Measurements from ENCODE around the gene CCDC106.
A peak's percentile ranks its signal among the peaks of the same experiment; 100 is the strongest.

Gene CCDC106

GRCh38 chr19:55605207-55605636 is 42.8 kb upstream of the CCDC106 start (continued):
- TF ChIP-seq KLF7 (tag by site-specific recombination; IDR thresholded peaks at IDR 0.05; ENCODE audit: borderline replicate concordance) (no peak), ZNF792 (tag by site-specific recombination; IDR thresholded peaks at IDR 0.05) (no peak), ZNF677 (tag by site-specific recombination; IDR thresholded peaks at IDR 0.05) (no peak), ZNF24 (tag by site-specific recombination; IDR thresholded peaks at IDR 0.05) (0 out of 2 replicates have a peak, but pooled peaks have one; percentile 8), GLI2 (tag by site-specific recombination; IDR thresholded peaks at IDR 0.05; ENCODE audit: borderline replicate concordance, low read depth) (no peak), ZNF433 (tag by site-specific recombination; IDR thresholded peaks at IDR 0.05; ENCODE audit: low read depth) (no peak), ZNF223 (tag by site-specific recombination; IDR thresholded peaks at IDR 0.05) (no peak), HOXC10 (CRISPR knock-in tag; IDR thresholded peaks at IDR 0.05) (no peak), ZNF501 (tag by site-specific recombination; IDR thresholded peaks at IDR 0.05) (no peak), KLF1 (tag by site-specific recombination; IDR thresholded peaks at IDR 0.05) (peak; percentile 25), ZBTB6 (tag by site-specific recombination; IDR thresholded peaks at IDR 0.05) (no peak), KLF10 (tag by site-specific recombination; IDR thresholded peaks at IDR 0.05) (no peak), ZNF184 (tag by site-specific recombination; IDR thresholded peaks at IDR 0.05) (no peak), ZNF585B (tag by site-specific recombination; IDR thresholded peaks at IDR 0.05) (no peak), ZBTB17 (tag by site-specific recombination; IDR thresholded peaks at IDR 0.05) (no peak), ZNF280D (tag by site-specific recombination; IDR thresholded peaks at IDR 0.05) (no peak), ZNF777 (tag by site-specific recombination; IDR thresholded peaks at IDR 0.05; ENCODE audit: borderline replicate concordance) (no peak), ZNF175 (tag by site-specific recombination; IDR thresholded peaks at IDR 0.05) (no peak), ZIC2 (tag by site-specific recombination; IDR thresholded peaks at IDR 0.05) (peak; percentile 63), ZNF2 (tag by site-specific recombination; IDR thresholded peaks at IDR 0.05) (no peak), ZBTB1 (tag by site-specific recombination; IDR thresholded peaks at IDR 0.05) (no peak), KLF9 (tag by site-specific recombination; IDR thresholded peaks at IDR 0.05; ENCODE audit: low read depth) (peak; percentile 96), ZNF596 (tag by site-specific recombination; IDR thresholded peaks at IDR 0.05) (no peak), ZNF239 (tag by site-specific recombination; IDR thresholded peaks at IDR 0.05) (no peak), ZNF112 (tag by site-specific recombination; IDR thresholded peaks at IDR 0.05) (no peak)
- TF ChIP-seq, protein P1, sequence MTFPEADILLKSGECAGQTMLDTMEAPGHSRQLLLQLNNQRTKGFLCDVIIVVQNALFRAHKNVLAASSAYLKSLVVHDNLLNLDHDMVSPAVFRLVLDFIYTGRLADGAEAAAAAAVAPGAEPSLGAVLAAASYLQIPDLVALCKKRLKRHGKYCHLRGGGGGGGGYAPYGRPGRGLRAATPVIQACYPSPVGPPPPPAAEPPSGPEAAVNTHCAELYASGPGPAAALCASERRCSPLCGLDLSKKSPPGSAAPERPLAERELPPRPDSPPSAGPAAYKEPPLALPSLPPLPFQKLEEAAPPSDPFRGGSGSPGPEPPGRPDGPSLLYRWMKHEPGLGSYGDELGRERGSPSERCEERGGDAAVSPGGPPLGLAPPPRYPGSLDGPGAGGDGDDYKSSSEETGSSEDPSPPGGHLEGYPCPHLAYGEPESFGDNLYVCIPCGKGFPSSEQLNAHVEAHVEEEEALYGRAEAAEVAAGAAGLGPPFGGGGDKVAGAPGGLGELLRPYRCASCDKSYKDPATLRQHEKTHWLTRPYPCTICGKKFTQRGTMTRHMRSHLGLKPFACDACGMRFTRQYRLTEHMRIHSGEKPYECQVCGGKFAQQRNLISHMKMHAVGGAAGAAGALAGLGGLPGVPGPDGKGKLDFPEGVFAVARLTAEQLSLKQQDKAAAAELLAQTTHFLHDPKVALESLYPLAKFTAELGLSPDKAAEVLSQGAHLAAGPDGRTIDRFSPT (tag by site-specific recombination; IDR thresholded peaks at IDR 0.05), result no peak
- TF ChIP-seq, protein P2, sequence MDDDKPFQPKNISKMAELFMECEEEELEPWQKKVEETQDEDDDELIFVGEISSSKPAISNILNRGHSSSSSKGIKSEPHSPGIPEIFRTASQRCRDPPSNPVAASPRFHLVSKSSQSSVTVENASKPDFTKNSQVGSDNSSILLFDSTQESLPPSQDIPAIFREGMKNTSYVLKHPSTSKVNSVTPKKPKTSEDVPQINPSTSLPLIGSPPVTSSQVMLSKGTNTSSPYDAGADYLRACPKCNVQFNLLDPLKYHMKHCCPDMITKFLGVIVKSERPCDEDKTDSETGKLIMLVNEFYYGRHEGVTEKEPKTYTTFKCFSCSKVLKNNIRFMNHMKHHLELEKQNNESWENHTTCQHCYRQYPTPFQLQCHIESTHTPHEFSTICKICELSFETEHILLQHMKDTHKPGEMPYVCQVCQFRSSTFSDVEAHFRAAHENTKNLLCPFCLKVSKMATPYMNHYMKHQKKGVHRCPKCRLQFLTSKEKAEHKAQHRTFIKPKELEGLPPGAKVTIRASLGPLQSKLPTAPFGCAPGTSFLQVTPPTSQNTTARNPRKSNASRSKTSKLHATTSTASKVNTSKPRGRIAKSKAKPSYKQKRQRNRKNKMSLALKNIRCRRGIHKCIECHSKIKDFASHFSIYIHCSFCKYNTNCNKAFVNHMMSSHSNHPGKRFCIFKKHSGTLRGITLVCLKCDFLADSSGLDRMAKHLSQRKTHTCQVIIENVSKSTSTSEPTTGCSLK (tag by site-specific recombination; IDR thresholded peaks at IDR 0.05), result no peak
- TF ChIP-seq, protein P3, sequence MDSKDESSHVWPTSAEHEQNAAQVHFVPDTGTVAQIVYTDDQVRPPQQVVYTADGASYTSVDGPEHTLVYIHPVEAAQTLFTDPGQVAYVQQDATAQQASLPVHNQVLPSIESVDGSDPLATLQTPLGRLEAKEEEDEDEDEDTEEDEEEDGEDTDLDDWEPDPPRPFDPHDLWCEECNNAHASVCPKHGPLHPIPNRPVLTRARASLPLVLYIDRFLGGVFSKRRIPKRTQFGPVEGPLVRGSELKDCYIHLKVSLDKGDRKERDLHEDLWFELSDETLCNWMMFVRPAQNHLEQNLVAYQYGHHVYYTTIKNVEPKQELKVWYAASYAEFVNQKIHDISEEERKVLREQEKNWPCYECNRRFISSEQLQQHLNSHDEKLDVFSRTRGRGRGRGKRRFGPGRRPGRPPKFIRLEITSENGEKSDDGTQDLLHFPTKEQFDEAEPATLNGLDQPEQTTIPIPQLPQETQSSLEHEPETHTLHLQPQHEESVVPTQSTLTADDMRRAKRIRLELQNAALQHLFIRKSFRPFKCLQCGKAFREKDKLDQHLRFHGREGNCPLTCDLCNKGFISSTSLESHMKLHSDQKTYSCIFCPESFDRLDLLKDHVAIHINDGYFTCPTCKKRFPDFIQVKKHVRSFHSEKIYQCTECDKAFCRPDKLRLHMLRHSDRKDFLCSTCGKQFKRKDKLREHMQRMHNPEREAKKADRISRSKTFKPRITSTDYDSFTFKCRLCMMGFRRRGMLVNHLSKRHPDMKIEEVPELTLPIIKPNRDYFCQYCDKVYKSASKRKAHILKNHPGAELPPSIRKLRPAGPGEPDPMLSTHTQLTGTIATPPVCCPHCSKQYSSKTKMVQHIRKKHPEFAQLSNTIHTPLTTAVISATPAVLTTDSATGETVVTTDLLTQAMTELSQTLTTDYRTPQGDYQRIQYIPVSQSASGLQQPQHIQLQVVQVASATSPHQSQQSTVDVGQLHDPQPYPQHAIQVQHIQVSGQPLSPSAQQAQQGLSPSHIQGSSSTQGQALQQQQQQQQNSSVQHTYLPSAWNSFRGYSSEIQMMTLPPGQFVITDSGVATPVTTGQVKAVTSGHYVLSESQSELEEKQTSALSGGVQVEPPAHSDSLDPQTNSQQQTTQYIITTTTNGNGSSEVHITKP (tag by site-specific recombination; IDR thresholded peaks at IDR 0.05), result no peak
- TF ChIP-seq, protein P4, sequence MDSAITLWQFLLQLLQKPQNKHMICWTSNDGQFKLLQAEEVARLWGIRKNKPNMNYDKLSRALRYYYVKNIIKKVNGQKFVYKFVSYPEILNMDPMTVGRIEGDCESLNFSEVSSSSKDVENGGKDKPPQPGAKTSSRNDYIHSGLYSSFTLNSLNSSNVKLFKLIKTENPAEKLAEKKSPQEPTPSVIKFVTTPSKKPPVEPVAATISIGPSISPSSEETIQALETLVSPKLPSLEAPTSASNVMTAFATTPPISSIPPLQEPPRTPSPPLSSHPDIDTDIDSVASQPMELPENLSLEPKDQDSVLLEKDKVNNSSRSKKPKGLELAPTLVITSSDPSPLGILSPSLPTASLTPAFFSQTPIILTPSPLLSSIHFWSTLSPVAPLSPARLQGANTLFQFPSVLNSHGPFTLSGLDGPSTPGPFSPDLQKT (IDR thresholded peaks at IDR 0.05; ENCODE audit: borderline replicate concordance, low read depth, low read length), result no peak
